Pericardium fibroblast (primary cell): ENCODE measurements around the gene BCL7C. TPM values are rescaled to one million over a fixed set of nuclear protein-coding genes. Genes with fewer than 3 reads are reported as not detected.

Experiments
- total RNA-seq: library from RNA; depleted of rRNA; stranded (reverse); fragments of >200 nt; gene quantifications from 2 replicates; pipeline ENCODE4 v1.2.3, GENCODE V29; 2015

Gene BCL7C
- 65.5 and 67.8 TPM in 2 replicates for total RNA-seq

GRCh38 chr16:30893744-30894539, at the start of gene BCL7C:
Gene BCL7C, minus strand, starts transcription at chr16:30894077. Its CDS starts 133 bp downstream, at chr16:30893944.

DNA sequence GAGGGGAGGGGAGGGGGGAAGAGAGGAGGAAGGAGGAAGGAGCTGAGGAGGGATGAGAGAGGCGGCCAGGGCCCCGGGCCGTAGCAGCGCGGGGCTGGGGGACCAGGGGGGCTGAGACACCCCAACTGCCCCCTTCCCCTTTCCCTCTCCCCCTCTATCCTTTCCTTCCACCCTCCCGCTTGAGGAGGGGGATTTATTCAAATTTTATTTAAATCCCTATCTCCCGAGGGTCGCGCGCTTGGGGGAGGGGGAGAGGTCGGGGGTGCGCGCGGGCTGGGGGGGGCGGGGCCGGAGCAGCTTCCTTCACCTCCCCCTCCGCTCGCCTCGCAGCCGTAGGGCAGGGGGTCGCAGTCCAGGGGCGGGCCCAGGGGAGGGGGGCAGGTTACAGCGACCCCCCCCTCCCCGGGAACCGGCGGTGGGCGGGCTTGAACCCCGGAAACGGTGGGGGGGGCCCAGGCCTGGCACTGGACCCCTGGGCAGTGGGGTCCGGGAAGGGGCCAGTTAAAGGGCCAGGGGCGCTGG, 29.7 kb upstream of the BCL7C start, which contains the start of gene FBXL19:
Gene FBXL19 (plus strand): TSS at position 19 of the 522 bp plus-strand sequence. CDS start 2,183 bp downstream, outside the sequence.

DNA sequence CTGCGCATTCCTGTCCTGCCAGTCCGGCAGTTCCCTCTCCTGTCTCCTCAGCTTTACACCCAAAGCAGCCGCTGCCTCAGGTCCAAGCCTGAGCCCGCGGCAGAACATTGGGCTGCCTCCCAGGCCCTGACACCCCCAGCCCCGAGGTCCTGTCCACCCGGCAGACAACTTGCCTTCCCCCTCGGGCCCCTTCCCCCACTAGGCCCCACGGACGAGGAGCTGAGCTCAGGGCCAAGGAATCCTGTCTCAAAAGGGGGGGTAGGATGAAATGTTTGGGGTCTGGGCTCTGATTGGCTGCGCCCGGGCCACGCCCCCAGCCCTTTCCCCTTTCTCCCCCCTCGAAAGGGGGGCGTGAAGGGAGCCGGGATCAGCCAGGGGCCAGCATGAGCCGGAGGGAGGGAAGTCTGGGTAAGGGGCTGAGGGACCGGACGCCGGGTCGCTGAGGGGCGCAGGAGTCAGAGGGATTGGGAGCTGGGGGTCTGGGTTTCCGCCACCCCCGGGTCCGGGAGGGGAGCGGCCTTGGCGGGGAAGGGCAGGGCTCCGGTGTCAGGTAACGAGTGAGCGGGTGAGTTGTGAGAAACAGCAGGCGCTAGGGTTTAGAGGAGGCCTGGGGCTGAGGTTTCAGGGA, 2.5 kb upstream of the BCL7C start, which contains the start of gene CTF1:
Gene CTF1 (plus strand): TSS at position 354 of the 628 bp plus-strand sequence. CDS start 30 bp downstream, at position 384.

Other genes with a start within 250 kb of the BCL7C start
- gene PRR14, start 243.1 kb downstream of the BCL7C start, total RNA-seq = 9.7 and 12.0 TPM in 2 replicates
- 19.7 and 25.6 TPM in 2 replicates for gene FBRS, start 235.6 kb downstream of the BCL7C start, total RNA-seq
- gene SRCAP, start 194.9 kb downstream of the BCL7C start, total RNA-seq = 8.6 and 14.6 TPM in 2 replicates
- gene PHKG2, start 145.7 kb downstream of the BCL7C start, total RNA-seq = 17.5 and 24.9 TPM in 2 replicates
- gene CFAP119, start 132.0 kb downstream of the BCL7C start, total RNA-seq = 0.60 and 5.8 TPM in 2 replicates
- 44.8 and 54.7 TPM in 2 replicates for gene RNF40, start 131.8 kb downstream of the BCL7C start, total RNA-seq
- gene ZNF629, start 106.9 kb downstream of the BCL7C start, total RNA-seq = 13.4 and 15.9 TPM in 2 replicates
- 2.9 and 5.2 TPM in 2 replicates for gene CTF1, start 2.5 kb upstream of the BCL7C start, total RNA-seq
- gene FBXL19, start 29.5 kb upstream of the BCL7C start, total RNA-seq = 14.0 and 16.7 TPM in 2 replicates
- gene ORAI3, start 55.0 kb upstream of the BCL7C start, total RNA-seq = 85.8 and 98.9 TPM in 2 replicates
- gene SETD1A, start 63.7 kb upstream of the BCL7C start, total RNA-seq = 3.3 and 4.0 TPM in 2 replicates
- 11.6 and 14.7 TPM in 2 replicates for gene HSD3B7, start 91.1 kb upstream of the BCL7C start, total RNA-seq
- gene STX1B, start 116.6 kb upstream of the BCL7C start, total RNA-seq = under 0.01 and 0.94 TPM in 2 replicates
- gene STX4, start 139.5 kb upstream of the BCL7C start, total RNA-seq = 17.5 and 20.2 TPM in 2 replicates
- gene ZNF668, start 180.2 kb upstream of the BCL7C start, total RNA-seq = 13.5 and 16.9 TPM in 2 replicates
- gene ZNF646, start 180.3 kb upstream of the BCL7C start, total RNA-seq = 9.1 and 13.3 TPM in 2 replicates
- gene PRSS53, start 194.9 kb upstream of the BCL7C start, total RNA-seq = 0.58 and 1.2 TPM in 2 replicates
- gene VKORC1, start 200.7 kb upstream of the BCL7C start, total RNA-seq = 198 and 277 TPM in 2 replicates
- gene BCKDK, start 214.3 kb upstream of the BCL7C start, total RNA-seq = 51.4 and 68.6 TPM in 2 replicates
- gene KAT8, start 223.6 kb upstream of the BCL7C start, total RNA-seq = 30.2 and 33.0 TPM in 2 replicates
- 0.12 and 0.51 TPM in 2 replicates for gene PRSS8, start 241.7 kb upstream of the BCL7C start, total RNA-seq